Measurements from ENCODE around the gene CIROP. TPM values are rescaled to one million over a fixed set of nuclear protein-coding genes. Genes with fewer than 3 reads are reported as not detected.
"Not testable (repeated sequence)": the region's sequence is repeated elsewhere in the genome, so short reads cannot be mapped to it uniquely, and the experiment has no call there.

Gene CIROP
- total RNA-seq, 4 donors from 2014 or later, result not detected

DNA sequence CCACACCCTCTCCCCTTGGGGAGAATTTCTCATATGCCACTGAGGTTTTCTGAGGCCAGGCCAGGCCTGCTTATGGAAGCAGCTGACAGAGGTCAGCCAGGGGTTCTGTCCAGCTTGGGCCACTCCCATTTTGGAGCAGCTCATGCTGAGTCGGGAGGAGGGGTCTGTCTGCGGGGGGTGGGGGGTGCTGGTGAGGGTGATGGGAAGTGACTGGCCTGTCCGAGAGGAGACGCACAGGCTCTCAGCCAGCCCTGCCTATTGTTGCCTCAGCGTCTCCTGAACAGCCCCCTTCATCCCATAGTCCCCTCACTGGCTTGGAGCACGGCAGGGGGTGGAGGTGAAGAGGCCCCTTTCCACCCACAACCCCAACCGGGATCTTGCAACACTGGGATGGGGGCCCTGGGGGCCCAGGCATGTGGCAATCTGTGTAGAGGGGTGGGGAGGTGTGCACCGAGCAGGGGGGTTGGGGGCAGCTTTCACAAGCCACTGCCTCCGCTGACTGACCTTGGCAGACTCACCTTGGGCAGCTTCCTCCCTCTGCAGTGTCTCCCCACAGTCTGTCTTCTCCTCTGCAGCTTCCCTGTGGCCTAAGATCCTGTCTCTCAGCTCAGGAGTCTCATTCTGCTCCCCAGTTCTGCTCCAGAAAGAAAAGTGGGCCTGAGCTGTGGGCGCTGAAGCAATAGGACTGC is 8.8 kb upstream of the CIROP start:
- intact Hi-C loops (cut with DNase I; ENCODE audit: low total_unique reads), result no loop called here
- 65 to 76% methylated on average over 8 to 10 of the region's 10 CpGs for WGBS, 2 donors

DNA sequence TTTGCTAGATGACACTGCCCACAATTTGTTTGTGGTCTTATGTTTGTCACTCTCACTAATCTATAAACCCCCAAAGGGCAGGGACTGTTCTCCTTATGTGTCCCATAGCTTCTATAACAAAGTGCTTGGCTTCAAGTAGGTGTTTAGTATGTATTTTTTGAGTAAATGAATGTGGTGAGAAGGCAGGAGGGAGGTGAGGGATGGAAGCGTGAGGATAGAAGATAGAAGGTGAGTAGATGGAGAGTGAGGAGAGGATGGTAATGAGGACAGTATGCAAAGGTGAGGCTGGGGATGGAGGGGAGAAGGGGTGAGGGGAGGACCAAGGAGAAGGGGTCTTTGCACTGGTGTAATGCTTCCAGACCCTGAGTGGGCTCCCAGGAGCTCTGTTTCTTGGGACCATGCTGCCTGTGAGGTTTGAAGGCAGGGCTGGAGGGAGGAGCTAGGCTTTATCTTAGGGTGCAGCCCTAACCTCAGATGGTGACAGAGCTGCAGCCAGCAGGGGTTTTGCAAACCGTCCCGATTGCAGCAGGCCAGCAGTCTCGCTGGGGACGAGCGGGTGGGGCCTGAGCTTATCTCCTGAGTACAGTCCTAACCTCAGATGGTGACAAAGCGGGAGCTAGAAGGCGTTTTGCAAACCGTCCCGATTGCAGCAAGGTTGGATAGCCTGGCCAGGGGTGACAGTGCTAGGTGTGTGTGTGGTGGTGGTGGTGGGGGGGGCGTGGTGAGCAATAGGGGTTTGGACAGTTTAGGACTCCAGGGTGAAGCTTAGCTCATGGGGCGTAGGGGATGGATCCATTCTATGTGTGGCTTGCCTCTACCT is 7.8 kb upstream of the CIROP start:
- intact Hi-C loops (cut with DNase I; ENCODE audit: low total_unique reads), result no loop called here
- WGBS, 2 donors, result 59 to 62% methylated on average over 12 of the region's 12 CpGs
- TF ChIP-seq POLR2A (IDR thresholded peaks at IDR 0.05), result no peak
- TF ChIP-seq, protein P1, sequence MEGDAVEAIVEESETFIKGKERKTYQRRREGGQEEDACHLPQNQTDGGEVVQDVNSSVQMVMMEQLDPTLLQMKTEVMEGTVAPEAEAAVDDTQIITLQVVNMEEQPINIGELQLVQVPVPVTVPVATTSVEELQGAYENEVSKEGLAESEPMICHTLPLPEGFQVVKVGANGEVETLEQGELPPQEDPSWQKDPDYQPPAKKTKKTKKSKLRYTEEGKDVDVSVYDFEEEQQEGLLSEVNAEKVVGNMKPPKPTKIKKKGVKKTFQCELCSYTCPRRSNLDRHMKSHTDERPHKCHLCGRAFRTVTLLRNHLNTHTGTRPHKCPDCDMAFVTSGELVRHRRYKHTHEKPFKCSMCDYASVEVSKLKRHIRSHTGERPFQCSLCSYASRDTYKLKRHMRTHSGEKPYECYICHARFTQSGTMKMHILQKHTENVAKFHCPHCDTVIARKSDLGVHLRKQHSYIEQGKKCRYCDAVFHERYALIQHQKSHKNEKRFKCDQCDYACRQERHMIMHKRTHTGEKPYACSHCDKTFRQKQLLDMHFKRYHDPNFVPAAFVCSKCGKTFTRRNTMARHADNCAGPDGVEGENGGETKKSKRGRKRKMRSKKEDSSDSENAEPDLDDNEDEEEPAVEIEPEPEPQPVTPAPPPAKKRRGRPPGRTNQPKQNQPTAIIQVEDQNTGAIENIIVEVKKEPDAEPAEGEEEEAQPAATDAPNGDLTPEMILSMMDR (IDR thresholded peaks at IDR 0.05), result no peak
- H3K4me3 ChIP-seq (ENCODE audit: low read depth, poor library complexity, severe bottlenecking), result no peak overlapping the region
- peak in 1 of 2 donors; percentile 86 for DNase-seq (ENCODE audit: low spot score in 2 of 2)

More for the DNA sequence above, 8.8 kb upstream of the CIROP start:
- TF ChIP-seq, protein P1 (IDR thresholded peaks at IDR 0.05), result no peak
- TF ChIP-seq POLR2A (IDR thresholded peaks at IDR 0.05), result no peak
- H3K4me3 ChIP-seq (ENCODE audit: low read depth, poor library complexity, severe bottlenecking), result no peak overlapping the region
- peak in 1 of 2 donors; percentile 66 for DNase-seq (ENCODE audit: low spot score in 2 of 2)

- DNase-seq (ENCODE audit: low spot score in 2 of 2), result no peak
- TF ChIP-seq, protein P1 (IDR thresholded peaks at IDR 0.05), result no peak
- no peak for TF ChIP-seq POLR2A (IDR thresholded peaks at IDR 0.05)
- H3K4me3 ChIP-seq (ENCODE audit: low read depth, poor library complexity, severe bottlenecking), result no peak overlapping the region
- intact Hi-C loops (cut with DNase I; ENCODE audit: low total_unique reads), result no loop called here
- WGBS, 2 donors, result 59 to 65% methylated on average over 5 of the region's 5 CpGs
Measured at GRCh38 chr14:23110579-23111365, 6.0 kb upstream of the CIROP start.

- TF ChIP-seq, protein P1 (IDR thresholded peaks at IDR 0.05), result no peak
- TF ChIP-seq POLR2A (IDR thresholded peaks at IDR 0.05), result no peak
- intact Hi-C loops (cut with DNase I; ENCODE audit: low total_unique reads), result no loop called here
- 93 to 97% methylated on average over 1 of the region's 1 CpG for WGBS, 2 donors
- DNase-seq (ENCODE audit: low spot score in 2 of 2), result no peak
- H3K4me3 ChIP-seq (ENCODE audit: low read depth, poor library complexity, severe bottlenecking), result no peak overlapping the region
Measured at GRCh38 chr14:23109769-23110168, 5.0 kb upstream of the CIROP start.

DNA sequence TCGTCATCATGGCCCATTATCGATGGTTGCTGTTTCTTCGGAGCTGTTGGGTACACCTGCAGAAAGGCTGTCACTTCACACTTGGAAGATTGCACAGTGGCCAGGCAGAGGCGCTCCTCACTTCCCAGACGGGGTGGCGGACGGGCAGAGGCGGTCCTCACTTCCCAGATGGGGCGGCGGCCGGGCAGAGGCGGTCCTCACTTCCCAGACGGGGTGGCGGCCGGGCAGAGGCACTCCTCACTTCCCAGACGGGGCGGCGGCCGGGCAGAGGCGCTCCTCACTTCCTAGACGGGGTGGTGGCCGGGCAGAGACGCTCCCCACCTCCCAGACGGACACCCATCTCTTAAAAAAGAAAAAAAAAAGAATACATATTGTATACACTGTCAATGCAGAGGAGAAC is 3.4 kb upstream of the CIROP start:
- WGBS, 2 donors, result 80 to 88% methylated on average over 24 of the region's 24 CpGs
- H3K4me3 ChIP-seq (ENCODE audit: low read depth, poor library complexity, severe bottlenecking); intact Hi-C loops (cut with DNase I; ENCODE audit: low total_unique reads): not testable (repeated sequence)
- DNase-seq (ENCODE audit: low spot score in 2 of 2), result peak in 1 of 2 donors; percentile 58

DNA sequence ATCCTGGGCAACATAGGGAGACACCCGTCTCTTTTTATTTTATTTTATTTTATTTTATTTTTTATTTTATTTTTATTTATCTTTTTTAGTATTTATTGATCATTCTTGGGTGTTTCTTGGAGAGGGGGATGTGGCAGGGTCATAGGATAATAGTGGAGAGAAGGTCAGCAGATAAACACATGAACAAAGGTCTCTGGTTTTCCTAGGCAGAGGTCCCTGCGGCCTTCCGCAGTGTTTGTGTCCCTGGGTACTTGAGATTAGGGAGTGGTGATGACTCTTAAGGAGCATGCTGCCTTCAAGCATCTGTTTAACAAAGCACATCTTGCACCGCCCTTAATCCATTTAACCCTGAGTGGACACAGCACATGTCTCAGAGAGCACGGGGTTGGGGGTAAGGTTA is 2.8 kb upstream of the CIROP start:
- intact Hi-C loops (cut with DNase I; ENCODE audit: low total_unique reads), result not testable (repeated sequence)
- 84 to 88% methylated on average over 4 to 5 of the region's 5 CpGs for WGBS, 2 donors

More for the DNA sequence above, 2.8 kb upstream of the CIROP start:
- not testable (repeated sequence) for DNase-seq (ENCODE audit: low spot score in 2 of 2); H3K4me3 ChIP-seq (ENCODE audit: low read depth, poor library complexity, severe bottlenecking)

Measured in lower leg skin (tissue), 4 donors.